Measurements from ENCODE around the gene DYDC1. TPM values are rescaled to one million over a fixed set of nuclear protein-coding genes. Genes with fewer than 3 reads are reported as not detected.

DYDC1 gene
- total RNA-seq, 4 donors from 2014 or later = 1.1 TPM; not detected in 3

DNA sequence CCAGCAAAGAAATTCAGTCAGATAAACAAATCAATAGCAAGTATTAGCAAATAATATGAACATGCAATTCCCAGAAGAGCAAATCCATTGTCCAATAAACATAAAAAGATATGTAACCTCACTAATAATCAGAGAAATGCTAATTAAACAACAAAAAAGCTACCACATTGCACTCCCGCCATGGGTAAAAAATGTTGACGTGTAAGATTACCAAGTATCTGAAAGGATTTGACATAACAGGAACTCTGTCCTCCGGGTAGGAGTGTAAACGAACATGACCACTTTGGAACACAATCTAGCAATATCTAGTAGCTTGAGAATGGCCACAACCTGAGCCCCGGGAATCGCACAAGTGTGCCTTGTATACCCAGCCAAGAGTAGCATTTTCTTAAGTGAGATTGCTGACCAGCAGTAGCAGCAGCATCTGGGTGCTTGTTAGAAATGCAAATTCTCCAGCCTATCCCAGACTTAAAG is 31.6 kb downstream of the DYDC1 start:
- Histone ChIP-seq H3K27me3 (no peaks in the 10 kb centered on the region), H3K4me1 (no peaks in the 10 kb centered on the region), H3K9me3 (no peaks in the 10 kb centered on the region), H3K27ac (no peak overlapping the region), H3K4me3 (replicated peaks in 1 of 3) (no peak overlapping the region), H3K36me3 (no peaks in the 10 kb centered on the region)
- 53 to 54% methylated on average over 6 of the region's 6 CpGs for WGBS, 2 donors
- DNase-seq = no peak
- intact Hi-C loops (cut with DNase I) = no loop called here
- TF ChIP-seq POLR2A (IDR thresholded peaks at IDR 0.05) = no peak

DNA sequence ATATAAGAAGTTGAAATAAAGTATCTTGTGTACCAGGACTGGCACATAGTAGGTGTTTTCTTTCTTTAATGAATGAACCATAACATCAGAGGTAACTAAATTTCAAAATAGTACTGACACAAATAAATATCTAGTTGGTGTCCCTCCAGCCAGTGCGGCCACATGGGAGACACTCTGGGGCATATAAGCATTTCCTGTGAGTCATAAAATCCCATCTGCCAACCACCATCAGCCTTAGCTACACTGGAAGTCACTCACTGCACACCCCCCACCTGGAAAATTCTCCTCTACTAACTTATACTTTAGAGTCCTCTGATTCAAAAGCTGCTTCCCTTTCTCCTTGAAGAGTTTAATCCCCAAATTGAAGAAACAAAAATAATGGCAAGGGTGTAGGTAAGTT is 32.5 kb downstream of the DYDC1 start:
- TF ChIP-seq, protein P1, sequence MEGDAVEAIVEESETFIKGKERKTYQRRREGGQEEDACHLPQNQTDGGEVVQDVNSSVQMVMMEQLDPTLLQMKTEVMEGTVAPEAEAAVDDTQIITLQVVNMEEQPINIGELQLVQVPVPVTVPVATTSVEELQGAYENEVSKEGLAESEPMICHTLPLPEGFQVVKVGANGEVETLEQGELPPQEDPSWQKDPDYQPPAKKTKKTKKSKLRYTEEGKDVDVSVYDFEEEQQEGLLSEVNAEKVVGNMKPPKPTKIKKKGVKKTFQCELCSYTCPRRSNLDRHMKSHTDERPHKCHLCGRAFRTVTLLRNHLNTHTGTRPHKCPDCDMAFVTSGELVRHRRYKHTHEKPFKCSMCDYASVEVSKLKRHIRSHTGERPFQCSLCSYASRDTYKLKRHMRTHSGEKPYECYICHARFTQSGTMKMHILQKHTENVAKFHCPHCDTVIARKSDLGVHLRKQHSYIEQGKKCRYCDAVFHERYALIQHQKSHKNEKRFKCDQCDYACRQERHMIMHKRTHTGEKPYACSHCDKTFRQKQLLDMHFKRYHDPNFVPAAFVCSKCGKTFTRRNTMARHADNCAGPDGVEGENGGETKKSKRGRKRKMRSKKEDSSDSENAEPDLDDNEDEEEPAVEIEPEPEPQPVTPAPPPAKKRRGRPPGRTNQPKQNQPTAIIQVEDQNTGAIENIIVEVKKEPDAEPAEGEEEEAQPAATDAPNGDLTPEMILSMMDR (IDR thresholded peaks at IDR 0.05) = no peak
- TF ChIP-seq POLR2A (IDR thresholded peaks at IDR 0.05) = no peak
- 64 to 67% methylated on average over 1 of the region's 1 CpG for WGBS, 2 donors
- intact Hi-C loops (cut with DNase I) = no loop called here
- Histone ChIP-seq H3K4me1 (no peaks in the 10 kb centered on the region), H3K27me3 (no peaks in the 10 kb centered on the region), H3K27ac (no peak overlapping the region), H3K9me3 (no peaks in the 10 kb centered on the region), H3K4me3 (replicated peaks in 1 of 3) (no peak overlapping the region), H3K36me3 (no peaks in the 10 kb centered on the region)
- no peak for DNase-seq

DNA sequence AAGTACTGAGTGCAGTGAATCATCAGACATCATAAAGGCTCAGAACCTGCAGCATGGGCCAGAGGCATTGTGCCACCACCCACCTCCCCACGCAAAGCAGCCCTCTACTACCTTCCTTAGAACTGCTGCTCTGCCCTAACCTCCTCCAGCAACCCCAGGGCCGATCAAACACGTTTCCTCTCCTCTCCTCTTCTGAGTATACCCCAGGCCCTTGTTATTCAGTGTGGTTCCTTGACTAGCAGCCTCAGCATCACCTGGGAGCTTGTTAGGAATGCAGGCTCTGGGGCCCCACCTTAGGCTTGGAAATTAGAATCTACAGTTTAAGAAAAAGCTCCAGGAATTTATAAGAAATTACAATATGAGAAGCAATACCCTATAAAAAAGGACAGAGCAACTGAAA is 33.2 kb downstream of the DYDC1 start:
- no peak for DNase-seq
- H3K27ac ChIP-seq = no peak overlapping the region
- no peaks in the 10 kb centered on the region for H3K9me3 ChIP-seq
- no peaks in the 10 kb centered on the region for H3K36me3 ChIP-seq
- WGBS, 2 donors = 66 to 68% methylated on average over 3 of the region's 3 CpGs
- no peaks in the 10 kb centered on the region for H3K27me3 ChIP-seq
- intact Hi-C loops (cut with DNase I) = no loop called here
- no peaks in the 10 kb centered on the region for H3K4me1 ChIP-seq
- H3K4me3 ChIP-seq (replicated peaks in 1 of 3) = no peak overlapping the region
- no peak for TF ChIP-seq POLR2A (IDR thresholded peaks at IDR 0.05)
- TF ChIP-seq, protein P1 (IDR thresholded peaks at IDR 0.05) = no peak

DNA sequence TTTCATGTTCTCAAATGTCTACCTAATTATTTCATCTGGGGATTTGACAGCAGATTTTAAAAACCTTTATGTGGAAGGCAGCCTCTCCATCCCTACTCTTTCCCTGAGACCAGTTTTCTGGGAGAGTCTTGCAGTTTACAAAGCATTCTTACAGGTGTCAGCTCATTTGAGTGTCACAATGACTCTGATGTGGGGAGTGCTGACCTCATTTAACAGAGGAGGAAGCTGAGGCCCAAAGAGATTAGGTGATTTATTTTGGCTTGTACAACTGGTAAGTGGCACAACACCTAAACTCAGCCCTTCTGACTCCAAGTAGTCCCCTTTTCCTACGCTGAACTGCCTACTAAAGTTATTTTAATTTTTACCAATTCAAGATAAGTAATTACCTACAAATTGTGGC is 33.8 kb downstream of the DYDC1 start:
- WGBS, 2 donors = 79 to 88% methylated on average over 1 of the region's 1 CpG
- H3K4me1 ChIP-seq = no peaks in the 10 kb centered on the region
- intact Hi-C loops (cut with DNase I) = no loop called here
- no peak overlapping the region for H3K27ac ChIP-seq
- no peak overlapping the region for H3K4me3 ChIP-seq (replicated peaks in 1 of 3)
- TF ChIP-seq, protein P1 (IDR thresholded peaks at IDR 0.05) = no peak
- TF ChIP-seq POLR2A (IDR thresholded peaks at IDR 0.05) = no peak
- no peaks in the 10 kb centered on the region for H3K36me3 ChIP-seq
- DNase-seq = no peak
- H3K9me3 ChIP-seq = no peaks in the 10 kb centered on the region
- H3K27me3 ChIP-seq = no peaks in the 10 kb centered on the region

DNA sequence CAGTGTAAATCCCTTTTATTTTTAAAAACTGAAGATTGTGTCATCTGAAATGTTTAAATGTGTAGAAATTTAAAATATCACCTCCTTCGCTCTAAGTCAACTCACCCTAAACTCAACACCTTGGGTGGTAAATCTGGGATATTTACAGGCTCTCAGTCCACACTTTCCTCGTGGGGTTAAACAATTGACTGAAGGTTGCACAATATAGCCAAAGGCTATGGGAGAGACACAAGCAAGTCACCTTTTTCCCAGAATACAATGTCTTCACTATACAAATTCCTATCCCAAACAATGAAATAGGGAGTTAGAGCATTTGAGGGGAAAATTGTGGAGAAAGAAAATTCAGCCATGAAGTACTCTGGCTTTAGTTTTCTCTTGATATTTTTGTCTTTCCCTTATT is 34.4 kb downstream of the DYDC1 start:
- Histone ChIP-seq H3K4me3 (replicated peaks in 1 of 3) (no peak overlapping the region), H3K9me3 (no peaks in the 10 kb centered on the region), H3K4me1 (no peaks in the 10 kb centered on the region), H3K27ac (no peak overlapping the region), H3K27me3 (no peaks in the 10 kb centered on the region), H3K36me3 (no peaks in the 10 kb centered on the region)
- 84 to 89% methylated on average over 2 of the region's 2 CpGs for WGBS, 2 donors
- TF ChIP-seq POLR2A (IDR thresholded peaks at IDR 0.05) = no peak
- TF ChIP-seq, protein P1 (IDR thresholded peaks at IDR 0.05) = no peak
- intact Hi-C loops (cut with DNase I) = no loop called here
- no peak for DNase-seq

DNA sequence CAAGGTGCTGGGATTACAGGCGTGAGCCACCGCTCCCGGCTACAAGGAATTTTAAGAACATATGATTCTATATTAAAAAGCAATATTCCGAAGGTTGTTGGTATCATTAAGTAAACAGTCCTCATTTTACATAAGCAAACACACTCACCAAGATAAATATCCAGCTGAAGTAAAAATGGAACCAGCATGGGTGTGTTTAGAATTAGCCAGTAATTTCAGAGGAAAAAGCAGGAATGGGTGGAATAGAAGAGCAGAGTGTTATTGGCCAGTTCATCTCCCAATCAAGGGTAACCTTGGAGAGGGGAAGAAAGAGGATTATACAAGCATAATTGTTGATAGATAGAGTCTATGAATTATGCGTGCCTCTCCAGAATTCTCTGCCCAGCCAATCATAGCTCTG is 35.4 kb downstream of the DYDC1 start:
- no peak for TF ChIP-seq POLR2A (IDR thresholded peaks at IDR 0.05)
- TF ChIP-seq, protein P1 (IDR thresholded peaks at IDR 0.05) = no peak
- Histone ChIP-seq H3K9me3 (no peaks in the 10 kb centered on the region), H3K27ac (no peak overlapping the region), H3K27me3 (no peaks in the 10 kb centered on the region), H3K4me3 (replicated peaks in 1 of 3) (no peak overlapping the region), H3K36me3 (no peaks in the 10 kb centered on the region), H3K4me1 (no peaks in the 10 kb centered on the region)
- WGBS, 2 donors = 94 to 95% methylated on average over 5 of the region's 5 CpGs
- intact Hi-C loops (cut with DNase I) = no loop called here
- DNase-seq = no peak

Measured in thyroid gland (tissue), 4 donors.